SK-N-SH (cell line): Measurements from ENCODE around the gene SMAD2.

ENCODE experiments used
- CHD2 ChIP-seq: fragments of 150-350 bp; IDR thresholded peaks from 2 replicates; pipeline ENCODE4 v1.6.1; 2018; ENCODE audit warnings: low read length; ENCODE audit not compliant: partially characterized antibody
- CTCF ChIP-seq: fragments of 200-600 bp; sonication (generic); IDR thresholded peaks from 2 replicates; pipeline ENCODE4 v1.6.1; 2017; ENCODE audit warnings: antibody characterized with exemption, mild to moderate bottlenecking, moderate library complexity
- EZH2phosphoT487 ChIP-seq: fragments of 200-600 bp; sonication (generic); IDR thresholded peaks from 2 replicates; pipeline ENCODE4 v1.6.1; 2017; ENCODE audit warnings: low read depth, mixed run types, mild to moderate bottlenecking, antibody characterized with exemption, moderate library complexity, borderline replicate concordance
- FOXM1 ChIP-seq: IDR thresholded peaks from 2 replicates; pipeline ENCODE4 v1.4.0; 2012; ENCODE audit warnings: low read depth, mild to moderate bottlenecking
- MAX ChIP-seq: IDR thresholded peaks from 2 replicates; pipeline ENCODE4 v1.4.0; 2012; ENCODE audit warnings: low read depth
- MXI1 ChIP-seq: IDR thresholded peaks from 2 replicates; pipeline ENCODE4 v1.6.1; 2012; ENCODE audit warnings: mild to moderate bottlenecking, low read depth, low read length, improper control_type of control experiment
- NRF1 ChIP-seq: IDR thresholded peaks from 2 replicates; pipeline ENCODE4 v1.6.1; 2012; ENCODE audit warnings: low read depth, mild to moderate bottlenecking, low read length
- PBX3 ChIP-seq: IDR thresholded peaks from 2 replicates; pipeline ENCODE4; 2012
- POLR2AphosphoS5 ChIP-seq: IDR thresholded peaks from 2 replicates; pipeline ENCODE4 v1.6.1; 2012; ENCODE audit warnings: low read depth, low read length
- RAD21 ChIP-seq: IDR thresholded peaks from 2 replicates; pipeline ENCODE4 v1.6.1; 2012; ENCODE audit warnings: mild to moderate bottlenecking, low read length
- REST ChIP-seq: IDR thresholded peaks from 2 replicates; pipeline ENCODE4 v1.6.1; 2012; ENCODE audit warnings: mild to moderate bottlenecking, low read depth, low read length, moderate library complexity
- RFX5 ChIP-seq: IDR thresholded peaks from 2 replicates; pipeline ENCODE4 v1.6.1; 2012; ENCODE audit warnings: mild to moderate bottlenecking, improper control_type of control experiment, low read length
- TCF12 ChIP-seq: IDR thresholded peaks from 2 replicates; pipeline ENCODE4 v1.4.0; 2012
- USF2 ChIP-seq: fragments of 150-350 bp; IDR thresholded peaks from 2 replicates; pipeline ENCODE4 v1.6.1; 2017; ENCODE audit warnings: antibody characterized with exemption, low read length, low read depth, borderline replicate concordance

GRCh38 chr18:47898055-47898454 lies 32.4 kb downstream of the SMAD2 start:
- TF ChIP-seq REST, result no peak
- TF ChIP-seq CTCF, result no peak
- TF ChIP-seq RAD21, result no peak
- TF ChIP-seq POLR2AphosphoS5, result no peak
- no peak for TF ChIP-seq FOXM1
- TF ChIP-seq NRF1, result no peak
- no peak for TF ChIP-seq MXI1
- TF ChIP-seq TCF12, result no peak
- no peak for TF ChIP-seq MAX
- no peak for TF ChIP-seq EZH2phosphoT487
- TF ChIP-seq CHD2, result no peak
- no peak for TF ChIP-seq RFX5
- no peak for TF ChIP-seq PBX3
- TF ChIP-seq USF2, result no peak
